Activated T-cell treated with anti-CD3 and anti-CD28 coated beads, Interleukin-2, amount 50 U/mL, for 4 hours (primary cell): ENCODE measurements around the gene BCAS4. TPM values are rescaled to one million over a fixed set of nuclear protein-coding genes. Genes with fewer than 3 reads are reported as not detected.

Experiments
- ATAC-seq, 2 donors: fragments of 200-7000 bp; cut with Tn5 transposase; one replicate each; pipeline ENCODE4 v1.10.0; 2021
- DNase-seq: peaks from one replicate; pipeline ENCODE4 v3.0.0-alpha.2; 2020
- H3K27me3 Mint-ChIP-seq: one replicate; pipeline ENCODE4 v1.8.0; 2021; ENCODE audit warnings: low read depth, mixed read lengths
- H3K36me3 Mint-ChIP-seq: one replicate; pipeline ENCODE4 v1.8.0; 2022; ENCODE audit warnings: mixed read lengths; ENCODE audit not compliant: insufficient read depth
- H3K4me1 Mint-ChIP-seq: one replicate; pipeline ENCODE4 v1.8.0; 2021; ENCODE audit warnings: low read depth, mixed read lengths
- H3K4me3 Mint-ChIP-seq: one replicate; pipeline ENCODE4 v1.8.0; 2021; ENCODE audit warnings: mild to moderate bottlenecking, moderate library complexity, mixed read lengths
- H3K9me3 Mint-ChIP-seq: one replicate; pipeline ENCODE4 v1.8.0; 2021; ENCODE audit warnings: mixed read lengths
- total RNA-seq, 3 donors: library from RNA; stranded (reverse); gene quantifications; one replicate each; pipeline ENCODE4 v1.2.1, GENCODE V29; 2021

Gene BCAS4
- total RNA-seq, 3 donors from 2014 or later = 10.2 to 13.6 (median 12.7) TPM

- Mint-ChIP-seq H3K36me3 (peaks cover 11% of the 10 kb centered on the region), H3K27me3 (no peaks in the 10 kb centered on the region), H3K9me3 (peaks cover 3% of the 10 kb centered on the region), H3K4me3 (peak overlapping the region; percentile 64), H3K4me1 (peaks cover 41% of the 10 kb centered on the region)
- no peak for DNase-seq
- ATAC-seq = no peak
Measured at GRCh38 chr20:50817776-50818172, 22.9 kb downstream of the BCAS4 start.

GRCh38 chr20:50819349-50819748 lies 24.5 kb downstream of the BCAS4 start:
- no peak for ATAC-seq
- DNase-seq = no peak
- Mint-ChIP-seq H3K4me1 (peaks cover 36% of the 10 kb centered on the region), H3K27me3 (no peaks in the 10 kb centered on the region), H3K9me3 (peaks cover 3% of the 10 kb centered on the region), H3K36me3 (peaks cover 13% of the 10 kb centered on the region), H3K4me3 (no peak overlapping the region)

GRCh38 chr20:50820515-50821256 lies 25.8 kb downstream of the BCAS4 start:
- DNase-seq (no peak), ATAC-seq (no peak)
- Mint-ChIP-seq H3K9me3 (peaks cover 3% of the 10 kb centered on the region), H3K4me1 (peaks cover 31% of the 10 kb centered on the region), H3K4me3 (no peak overlapping the region), H3K36me3 (peaks cover 16% of the 10 kb centered on the region), H3K27me3 (no peaks in the 10 kb centered on the region)

- Mint-ChIP-seq H3K9me3 (peaks cover 3% of the 10 kb centered on the region), H3K4me1 (peaks cover 27% of the 10 kb centered on the region), H3K27me3 (no peaks in the 10 kb centered on the region), H3K4me3 (no peak overlapping the region), H3K36me3 (peaks cover 19% of the 10 kb centered on the region)
- no peak for DNase-seq
- ATAC-seq = no peak
Measured at GRCh38 chr20:50821257-50821921, 26.5 kb downstream of the BCAS4 start.

- H3K4me1 Mint-ChIP-seq = peaks cover 26% of the 10 kb centered on the region
- ATAC-seq = no peak
- H3K9me3 Mint-ChIP-seq = peaks cover 3% of the 10 kb centered on the region
- H3K36me3 Mint-ChIP-seq = peaks cover 20% of the 10 kb centered on the region
- no peak for DNase-seq
- H3K4me3 Mint-ChIP-seq = no peak overlapping the region
- no peaks in the 10 kb centered on the region for H3K27me3 Mint-ChIP-seq
Measured at GRCh38 chr20:50821994-50822393, 27.1 kb downstream of the BCAS4 start.

GRCh38 chr20:50823319-50823718 lies 28.5 kb downstream of the BCAS4 start:
- peaks cover 3% of the 10 kb centered on the region for H3K9me3 Mint-ChIP-seq
- H3K4me3 Mint-ChIP-seq = no peak overlapping the region
- no peak for ATAC-seq
- peaks cover 18% of the 10 kb centered on the region for H3K4me1 Mint-ChIP-seq
- no peak for DNase-seq
- peaks cover 26% of the 10 kb centered on the region for H3K36me3 Mint-ChIP-seq
- H3K27me3 Mint-ChIP-seq = no peaks in the 10 kb centered on the region

- H3K36me3 Mint-ChIP-seq = peaks cover 22% of the 10 kb centered on the region
- H3K4me3 Mint-ChIP-seq = no peak overlapping the region
- H3K9me3 Mint-ChIP-seq = no peaks in the 10 kb centered on the region
- H3K27me3 Mint-ChIP-seq = no peaks in the 10 kb centered on the region
- H3K4me1 Mint-ChIP-seq = peaks cover 14% of the 10 kb centered on the region
- DNase-seq (no peak), ATAC-seq (no peak)
Measured at GRCh38 chr20:50824137-50824536, 29.3 kb downstream of the BCAS4 start.

- H3K27me3 Mint-ChIP-seq = no peaks in the 10 kb centered on the region
- H3K4me3 Mint-ChIP-seq = no peak overlapping the region
- ATAC-seq (no peak), DNase-seq (no peak)
- no peaks in the 10 kb centered on the region for H3K9me3 Mint-ChIP-seq
- H3K4me1 Mint-ChIP-seq = peaks cover 7% of the 10 kb centered on the region
- peaks cover 17% of the 10 kb centered on the region for H3K36me3 Mint-ChIP-seq
Measured at GRCh38 chr20:50826121-50826520, 31.3 kb downstream of the BCAS4 start.

GRCh38 chr20:50828363-50829136 lies 33.7 kb downstream of the BCAS4 start:
- no peak overlapping the region for H3K4me3 Mint-ChIP-seq

GRCh38 chr20:50831622-50832021 lies 36.8 kb downstream of the BCAS4 start:
- H3K36me3 Mint-ChIP-seq = peaks cover 23% of the 10 kb centered on the region
- no peak overlapping the region for H3K4me3 Mint-ChIP-seq
- no peaks in the 10 kb centered on the region for H3K9me3 Mint-ChIP-seq
- no peaks in the 10 kb centered on the region for H3K27me3 Mint-ChIP-seq
- no peaks in the 10 kb centered on the region for H3K4me1 Mint-ChIP-seq
- DNase-seq (no peak), ATAC-seq (no peak)

More at GRCh38 chr20:50828363-50829136, 33.7 kb downstream of the BCAS4 start:
- DNase-seq (no peak), ATAC-seq (no peak)
- Mint-ChIP-seq H3K36me3 (peaks cover 27% of the 10 kb centered on the region), H3K27me3 (no peaks in the 10 kb centered on the region), H3K4me1 (no peaks in the 10 kb centered on the region), H3K9me3 (no peaks in the 10 kb centered on the region)

GRCh38 chr20:50834599-50835005 lies 39.7 kb downstream of the BCAS4 start:
- peaks cover 14% of the 10 kb centered on the region for H3K36me3 Mint-ChIP-seq

GRCh38 chr20:50837532-50838321 lies 42.9 kb downstream of the BCAS4 start:
- no peaks in the 10 kb centered on the region for H3K9me3 Mint-ChIP-seq
- no peaks in the 10 kb centered on the region for H3K27me3 Mint-ChIP-seq
- peaks cover 8% of the 10 kb centered on the region for H3K36me3 Mint-ChIP-seq
- ATAC-seq (peak in 1 of 2 donors; percentile 67), DNase-seq (no peak)
- no peak overlapping the region for H3K4me3 Mint-ChIP-seq
- H3K4me1 Mint-ChIP-seq = peaks cover 6% of the 10 kb centered on the region

More at GRCh38 chr20:50834599-50835005, 39.7 kb downstream of the BCAS4 start:
- Mint-ChIP-seq H3K4me1 (peaks cover 6% of the 10 kb centered on the region), H3K27me3 (no peaks in the 10 kb centered on the region), H3K9me3 (no peaks in the 10 kb centered on the region), H3K4me3 (no peak overlapping the region)
- ATAC-seq (no peak), DNase-seq (no peak)

GRCh38 chr20:50838322-50838625 lies 43.4 kb downstream of the BCAS4 start:
- Mint-ChIP-seq H3K4me3 (no peak overlapping the region), H3K27me3 (no peaks in the 10 kb centered on the region), H3K36me3 (peaks cover 8% of the 10 kb centered on the region)

More at GRCh38 chr20:50838322-50838625, 43.4 kb downstream of the BCAS4 start:
- Mint-ChIP-seq H3K4me1 (peaks cover 6% of the 10 kb centered on the region), H3K9me3 (no peaks in the 10 kb centered on the region)
- DNase-seq (no peak), ATAC-seq (no peak)
